B cell (primary cell): Measurements from ENCODE around the gene CFAP74. TPM values are rescaled to one million over a fixed set of nuclear protein-coding genes. Genes with fewer than 3 reads are reported as not detected.

Experiments
- ATAC-seq: fragments of 200-7000 bp; cut with Tn5 transposase; one replicate; pipeline ENCODE4 v1.10.0; 2021; ENCODE audit warnings: low read depth, mild to moderate bottlenecking, moderate number of reproducible peaks, moderate library complexity
- CTCF ChIA-PET: fragments of 350-600 bp; sonication (Branson Sonifier 250); formaldehyde crosslinking; loops from one replicate; lab custom pipeline; 2021; ENCODE audit warnings: antibody characterized with exemption, inconsistent platforms; lab: Charles Lee
- POLR2A ChIA-PET: fragments of 350-600 bp; sonication (Branson Sonifier 250); formaldehyde crosslinking; loops from one replicate; lab custom pipeline; 2021; ENCODE audit warnings: antibody characterized with exemption; lab: Charles Lee
- DNase-seq: peaks from one replicate; pipeline ENCODE4 v3.0.0; 2013
- H2AFZ ChIP-seq: 2 replicates; pipeline ENCODE4 v1.6.1; 2012; ENCODE audit warnings: mild to moderate bottlenecking, low read depth, low read length; ENCODE audit not compliant: insufficient read depth, poor library complexity, severe bottlenecking
- H3K27ac ChIP-seq, 2 donors: 1 replicate in 1 of 2; 2 replicates in 1 of 2; pipeline ENCODE4 v1.5.1; 2012 to 2013; ENCODE audit warnings: low read length in 2 of 2, mild to moderate bottlenecking in 2 of 2, moderate library complexity in 1 of 2
- H3K27me3 ChIP-seq, 4 experiments: fragments of 200-600 bp in 1 of 4; sonication (generic) in 1 of 4; replicated peaks in 1 of 4; 1 replicate in 2 of 4; 2 replicates in 2 of 4; pipeline versions ENCODE4 v1.6.1 to v1.7.0; 2013 to 2016; ENCODE audit warnings: low read length in 3 of 4, mild to moderate bottlenecking in 2 of 4, mixed read lengths in 1 of 4, moderate library complexity in 1 of 4; ENCODE audit not compliant: insufficient read depth in 4 of 4, control insufficient read depth in 3 of 4; ENCODE audit errors: control extremely low read depth in 1 of 4
- H3K36me3 ChIP-seq, 2 experiments: replicated peaks in 1 of 2; 1 replicate in 1 of 2; 2 replicates in 1 of 2; pipeline versions ENCODE4 v1.6.1 to v1.7.1; 2013; ENCODE audit warnings: low read length in 1 of 2; ENCODE audit not compliant: insufficient read depth in 2 of 2, control insufficient read depth in 1 of 2; ENCODE audit errors: control extremely low read depth in 1 of 2, extremely low read depth in 1 of 2
- H3K4me1 ChIP-seq, 2 donors: fragments of 200-600 bp in 1 of 2; sonication (generic) in 1 of 2; 1 replicate in 1 of 2; 2 replicates in 1 of 2; pipeline versions ENCODE4 v1.5.1 to v1.6.1; 2013 to 2017; ENCODE audit warnings: low read length in 2 of 2; ENCODE audit not compliant: control insufficient read depth in 2 of 2, insufficient read depth in 2 of 2
- H3K4me2 ChIP-seq: replicated peaks from 2 replicates; pipeline ENCODE3; 2012; ENCODE audit warnings: mild to moderate bottlenecking, low read depth, low read length; ENCODE audit not compliant: poor library complexity, severe bottlenecking
- H3K4me3 ChIP-seq, 5 experiments: fragments of 200-600 bp in 1 of 5; sonication (generic) in 1 of 5; 1 replicate in 3 of 5; 2 replicates in 2 of 5; pipeline versions ENCODE4 v1.5.1 to v1.7.0; 2011 to 2016; ENCODE audit warnings: low read length in 4 of 5, mild to moderate bottlenecking in 4 of 5, low read depth in 2 of 5, control low read depth in 1 of 5, moderate library complexity in 1 of 5; ENCODE audit not compliant: insufficient read depth in 1 of 5; ENCODE audit errors: control extremely low read depth in 1 of 5, extremely low read depth in 1 of 5
- H3K79me2 ChIP-seq: fragments of 200-600 bp; sonication (generic); one replicate; pipeline ENCODE4 v1.6.0; 2016; ENCODE audit warnings: low read length; ENCODE audit not compliant: control insufficient read depth, insufficient read depth
- H3K9ac ChIP-seq: fragments of 200-600 bp; sonication (generic); 2 replicates; pipeline ENCODE4 v1.6.1; 2017; ENCODE audit warnings: mild to moderate bottlenecking, low read length, moderate library complexity
- H3K9me3 ChIP-seq, 3 donors: one replicate each; pipeline versions ENCODE4 v1.6.1 to v1.7.1; 2013; ENCODE audit warnings: low read length in 2 of 3; ENCODE audit not compliant: control insufficient read depth in 2 of 3, insufficient read depth in 1 of 3; ENCODE audit errors: control extremely low read depth in 1 of 3
- H4K20me1 ChIP-seq: 2 replicates; pipeline ENCODE4 v1.6.0; 2012; ENCODE audit warnings: mild to moderate bottlenecking, low read length; ENCODE audit not compliant: insufficient read depth, control insufficient read depth, poor library complexity, severe bottlenecking
- H3K27ac Mint-ChIP-seq: one replicate; pipeline ENCODE4 v1.8.0; 2021; ENCODE audit warnings: mixed read lengths
- H3K27me3 Mint-ChIP-seq: one replicate; pipeline ENCODE4 v1.8.0; 2021; ENCODE audit warnings: mixed read lengths
- H3K4me1 Mint-ChIP-seq: one replicate; pipeline ENCODE4 v1.8.0; 2021; ENCODE audit warnings: mixed read lengths
- H3K4me3 Mint-ChIP-seq: one replicate; pipeline ENCODE4 v1.8.0; 2021; ENCODE audit warnings: mixed read lengths
- H3K9me3 Mint-ChIP-seq: one replicate; pipeline ENCODE4 v1.8.0; 2022; ENCODE audit warnings: mixed read lengths; ENCODE audit not compliant: insufficient read depth
- EZH2 ChIP-seq: IDR thresholded peaks from 2 replicates; pipeline ENCODE4 v1.6.1; 2012; ENCODE audit warnings: borderline replicate concordance, low read depth, mild to moderate bottlenecking, moderate library complexity, low read length; ENCODE audit not compliant: insufficient read depth, poor library complexity, severe bottlenecking
- WGBS: methylation state at CpG from one replicate; pipeline ENCODE4 v1.1.5; 2013; ENCODE audit warnings: missing lambda C conversion rate; ENCODE audit not compliant: insufficient coverage; 5-methylcytosine and 5-hydroxymethylcytosine counted together
- intact Hi-C: fragments of 100-400 bp; cut with micrococcal nuclease; formaldehyde crosslinking; loops from one replicate; pipeline ENCODE4 v1.10.0; 2022
- polyA plus RNA-seq: library from polyadenylated mRNA; depleted of rRNA; stranded (reverse); fragments of >200 nt; gene quantifications from 2 replicates; pipeline ENCODE4 v1.2.3, GENCODE V29; 2012
- total RNA-seq, 2 donors: library from RNA; stranded (reverse); fragments of 120-200 nt in 1 of 2; gene quantifications; 1 replicate in 1 of 2; 2 replicates in 1 of 2; pipeline versions ENCODE4 v1.2.3 to v1.2.4, GENCODE V29; 2013 to 2022
- TF ChIP-seq, protein P1 (sequence below): fragments of 200-600 bp; IDR thresholded peaks from one replicate; pipeline ENCODE4 v1.8.0; 2022; ENCODE audit warnings: antibody characterized with exemption, mild to moderate bottlenecking

The CFAP74 gene
- total and polyA plus RNA-seq, 2 donors (not counting 1 experiment from before 2014, with no cell fraction given) = not detected

DNA sequence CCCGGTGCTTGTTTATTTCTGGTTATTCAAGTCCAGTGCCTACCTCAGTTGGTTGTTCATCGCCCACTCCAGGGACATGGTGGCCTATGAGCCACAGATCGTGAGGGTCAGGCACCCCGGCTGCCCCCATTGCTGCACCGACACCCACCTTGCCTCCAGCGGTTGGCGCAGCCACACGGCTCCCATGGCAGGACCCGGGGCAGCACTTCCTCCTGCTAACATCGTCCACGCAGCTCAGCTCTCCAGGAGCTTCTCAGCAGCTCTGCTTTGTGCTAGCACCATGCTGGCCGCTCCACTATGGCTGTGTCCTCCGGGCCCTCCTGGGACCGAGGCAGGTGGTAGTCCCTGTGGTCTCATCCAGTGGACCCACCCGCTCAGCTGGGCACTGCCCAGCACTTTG is 32.7 kb upstream of the CFAP74 start:
- intact Hi-C loops = no loop called here
- peaks cover 3% of the 10 kb centered on the region for H3K27me3 Mint-ChIP-seq
- no peak overlapping the region for H3K4me3 Mint-ChIP-seq
- Histone ChIP-seq H3K36me3 (no peaks in the 10 kb centered on the region), H3K79me2 (no peaks in the 10 kb centered on the region), H3K4me3 (no peak overlapping the region), H3K27me3 (peaks cover 0 to 10% (median 0%) of the 10 kb centered on the region in 4 experiments), H3K27ac (no peak overlapping the region), H3K4me1 (no peaks in the 10 kb centered on the region), H3K9ac (no peak overlapping the region), H4K20me1 (no peaks in the 10 kb centered on the region), H3K9me3 (peaks cover 0 to 4% (median 0%) of the 10 kb centered on the region in 3 donors), H2AFZ (no peak overlapping the region), H3K4me2 (no peak overlapping the region)
- H3K27ac Mint-ChIP-seq = no peak overlapping the region
- H3K4me1 Mint-ChIP-seq = no peaks in the 10 kb centered on the region
- POLR2A ChIA-PET = no interaction called here
- 86% methylated on average over 14 of the region's 15 CpGs for WGBS
- no peak for ATAC-seq
- CTCF ChIA-PET = interaction anchor here (1.0 to 1.1 kb wide), 2 partner anchors 9 to 103 kb away, joined by 3 read pairs; no protein-coding TSS in a partner anchor
- no peak for DNase-seq
- TF ChIP-seq, protein P1, sequence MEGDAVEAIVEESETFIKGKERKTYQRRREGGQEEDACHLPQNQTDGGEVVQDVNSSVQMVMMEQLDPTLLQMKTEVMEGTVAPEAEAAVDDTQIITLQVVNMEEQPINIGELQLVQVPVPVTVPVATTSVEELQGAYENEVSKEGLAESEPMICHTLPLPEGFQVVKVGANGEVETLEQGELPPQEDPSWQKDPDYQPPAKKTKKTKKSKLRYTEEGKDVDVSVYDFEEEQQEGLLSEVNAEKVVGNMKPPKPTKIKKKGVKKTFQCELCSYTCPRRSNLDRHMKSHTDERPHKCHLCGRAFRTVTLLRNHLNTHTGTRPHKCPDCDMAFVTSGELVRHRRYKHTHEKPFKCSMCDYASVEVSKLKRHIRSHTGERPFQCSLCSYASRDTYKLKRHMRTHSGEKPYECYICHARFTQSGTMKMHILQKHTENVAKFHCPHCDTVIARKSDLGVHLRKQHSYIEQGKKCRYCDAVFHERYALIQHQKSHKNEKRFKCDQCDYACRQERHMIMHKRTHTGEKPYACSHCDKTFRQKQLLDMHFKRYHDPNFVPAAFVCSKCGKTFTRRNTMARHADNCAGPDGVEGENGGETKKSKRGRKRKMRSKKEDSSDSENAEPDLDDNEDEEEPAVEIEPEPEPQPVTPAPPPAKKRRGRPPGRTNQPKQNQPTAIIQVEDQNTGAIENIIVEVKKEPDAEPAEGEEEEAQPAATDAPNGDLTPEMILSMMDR = no peak
- no peak for TF ChIP-seq EZH2
- H3K9me3 Mint-ChIP-seq = no peaks in the 10 kb centered on the region

DNA sequence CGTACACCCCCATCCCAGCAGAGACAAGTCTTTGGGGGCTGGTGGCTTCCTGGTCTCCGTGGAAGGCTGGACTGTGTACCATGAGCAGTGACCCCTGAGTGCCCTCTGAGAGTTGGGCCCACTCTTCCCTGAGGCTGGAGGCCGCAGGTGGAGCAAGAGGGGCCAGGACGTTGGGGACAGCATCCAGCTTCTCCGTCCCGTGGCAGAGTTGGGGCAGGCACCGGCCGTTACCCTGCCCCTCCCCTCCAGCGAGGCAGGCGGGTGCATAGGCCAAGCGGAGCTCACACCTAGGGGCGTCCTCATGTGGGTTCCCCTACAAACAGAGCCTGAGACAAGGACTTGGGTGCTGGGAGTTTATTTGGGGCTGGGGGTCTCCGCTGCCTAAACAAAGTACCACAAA is 29.6 kb upstream of the CFAP74 start:
- H3K27ac Mint-ChIP-seq = no peak overlapping the region
- ChIA-PET CTCF (interaction anchor here (1.1 kb wide), 1 partner anchor 11 kb away, joined by 5 read pairs; no protein-coding TSS in a partner anchor), POLR2A (no interaction called here)
- H3K9me3 ChIP-seq = peaks cover 0 to 3% (median 0%) of the 10 kb centered on the region in 3 donors
- DNase-seq (no peak), ATAC-seq (no peak)
- TF ChIP-seq, protein P1 = no peak
- no peak for TF ChIP-seq EZH2
- peaks cover 7% of the 10 kb centered on the region for H3K4me1 Mint-ChIP-seq
- H3K4me3 Mint-ChIP-seq = no peak overlapping the region
- no peaks in the 10 kb centered on the region for H3K79me2 ChIP-seq
- H3K4me3 ChIP-seq = no peak overlapping the region
- intact Hi-C loops = no loop called here
- peaks cover 3% of the 10 kb centered on the region for H3K27me3 Mint-ChIP-seq
- H3K36me3 ChIP-seq = no peaks in the 10 kb centered on the region
- H3K27me3 ChIP-seq = peaks cover 0 to 10% (median 0%) of the 10 kb centered on the region in 4 experiments
- H3K4me2 ChIP-seq = no peak overlapping the region
- no peaks in the 10 kb centered on the region for H3K9me3 Mint-ChIP-seq
- no peak overlapping the region for H3K9ac ChIP-seq
- H3K4me1 ChIP-seq = peaks cover 13 to 22% of the 10 kb centered on the region in 2 donors
- no peak overlapping the region for H2AFZ ChIP-seq
- 81% methylated on average over 8 of the region's 13 CpGs for WGBS
- no peaks in the 10 kb centered on the region for H4K20me1 ChIP-seq
- no peak overlapping the region for H3K27ac ChIP-seq
